Kidney (tissue), 14 donors: ENCODE data around the gene RBCK1. TPM values are rescaled to one million over a fixed set of nuclear protein-coding genes. Genes with fewer than 3 reads are reported as not detected.

Source experiments
- DNase-seq, 5 donors: peaks; one replicate each; pipeline ENCODE4 v3.0.0-alpha.2; 2013 to 2020
- FAIRE-seq: peaks from 2 replicates; lab custom pipeline; 2012; peaks lifted over from hg19 to GRCh38; lab: Jason Lieb, UNC
- H3K27ac ChIP-seq, 2 donors: one replicate each; pipeline ENCODE4 v1.7.0; 2013; ENCODE audit warnings: low read depth in 2 of 2, low read length in 2 of 2, inconsistent platforms in 1 of 2
- H3K27me3 ChIP-seq: one replicate; pipeline ENCODE4 v1.7.1; 2013; ENCODE audit warnings: low read length, inconsistent platforms; ENCODE audit not compliant: control insufficient read depth, insufficient read depth
- H3K36me3 ChIP-seq, 3 donors: one replicate each; pipeline versions ENCODE4 v1.7.0 to v1.7.1; 2013; ENCODE audit warnings: low read length in 3 of 3, control low read depth in 1 of 3, inconsistent platforms in 1 of 3; ENCODE audit not compliant: insufficient read depth in 3 of 3, control insufficient read depth in 2 of 3
- H3K4me1 ChIP-seq, 3 donors: one replicate each; pipeline versions ENCODE4 v1.7.0 to v1.7.1; 2013; ENCODE audit warnings: low read length in 3 of 3, inconsistent platforms in 1 of 3, low read depth in 1 of 3; ENCODE audit not compliant: control insufficient read depth in 2 of 3, insufficient read depth in 2 of 3
- H3K4me3 ChIP-seq, 3 donors: one replicate each; pipeline versions ENCODE4 v1.7.0 to v1.8.1; 2013; ENCODE audit warnings: low read length in 3 of 3, control low read depth in 1 of 3, inconsistent platforms in 1 of 3
- H3K9ac ChIP-seq, 3 donors: one replicate each; pipeline versions ENCODE4 v1.7.0 to v1.7.1; 2013; ENCODE audit warnings: low read length in 3 of 3, control low read depth in 1 of 3, inconsistent platforms in 1 of 3
- H3K9me3 ChIP-seq, 3 donors: one replicate each; pipeline versions ENCODE4 v1.7.0 to v1.7.1; 2013; ENCODE audit warnings: low read length in 3 of 3, control low read depth in 1 of 3, inconsistent platforms in 1 of 3; ENCODE audit not compliant: control insufficient read depth in 2 of 3, insufficient read depth in 1 of 3
- CTCF ChIP-seq: IDR thresholded peaks from 3 replicates; pipeline ENCODE4 v1.5.1; 2012; ENCODE audit warnings: mild to moderate bottlenecking, moderate library complexity, borderline replicate concordance; ENCODE audit not compliant: insufficient read depth; ENCODE audit errors: extremely low read depth
- intact Hi-C: fragments of 100-400 bp; cut with DNase I; formaldehyde crosslinking; loops from one replicate; pipeline ENCODE4 v1.11.1; 2022
- polyA plus RNA-seq: library from polyadenylated mRNA; stranded (reverse); fragments of 350-450 nt; fragmentation: Illumina TruSeq; extraction: RNeasy Lipid Tissue Mini Kit (QIAGEN cat#74804); gene quantifications from one replicate; pipeline ENCODE4 v1.2.3, GENCODE V29; 2014; ENCODE audit warnings: low read depth, low replicate concordance; ENCODE audit not compliant: insufficient read depth
- total RNA-seq: library from RNA; stranded (reverse); fragmentation: NEBNext Ultra II Directional; extraction: Animal tissue kit (Norgen Biotek cat#: 25700); gene quantifications from one replicate; pipeline ENCODE4 v1.2.1, GENCODE V29; 2021
- donor health status: control.
- donor health status: control.
- donor health status: control.
- donor health status: control.
- donor health status: control.
- donor health status: DM: yes; HTN: yes; CAD: no.
- donor health status: Normal renal cell carcinoma (clear cell type).

The RBCK1 gene
- total and polyA plus RNA-seq, 2 donors from 2014 or later = 73.0 to 93.6 TPM

DNA sequence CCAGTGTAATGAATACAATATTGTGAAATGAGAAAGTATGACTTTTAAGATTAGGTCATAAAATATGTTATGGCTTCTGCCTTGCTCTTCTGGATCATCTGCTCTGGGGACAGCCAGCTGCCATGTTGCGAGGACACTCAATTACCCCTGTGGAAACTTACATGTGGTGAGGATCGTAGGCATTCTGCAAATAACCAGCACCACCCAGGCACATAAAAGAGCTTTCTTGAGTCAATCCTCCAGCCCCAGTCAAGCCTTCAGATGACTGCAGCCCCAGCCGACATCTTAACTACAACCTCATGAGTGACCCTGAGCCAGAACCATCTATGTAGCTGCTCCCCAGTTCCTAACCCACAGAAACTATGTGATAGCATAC is 4.5 kb upstream of the RBCK1 start:
- Histone ChIP-seq H3K9me3 (no peaks in the 10 kb centered on the region), H3K4me3 (no peak overlapping the region), H3K36me3 (no peaks in the 10 kb centered on the region), H3K9ac (no peak overlapping the region), H3K4me1 (peaks cover 0 to 5% (median 0%) of the 10 kb centered on the region in 3 donors), H3K27me3 (no peaks in the 10 kb centered on the region), H3K27ac (no peak overlapping the region)
- intact Hi-C loops = no loop called here
- TF ChIP-seq CTCF = no peak
- FAIRE-seq (no peak), DNase-seq (no peak)

DNA sequence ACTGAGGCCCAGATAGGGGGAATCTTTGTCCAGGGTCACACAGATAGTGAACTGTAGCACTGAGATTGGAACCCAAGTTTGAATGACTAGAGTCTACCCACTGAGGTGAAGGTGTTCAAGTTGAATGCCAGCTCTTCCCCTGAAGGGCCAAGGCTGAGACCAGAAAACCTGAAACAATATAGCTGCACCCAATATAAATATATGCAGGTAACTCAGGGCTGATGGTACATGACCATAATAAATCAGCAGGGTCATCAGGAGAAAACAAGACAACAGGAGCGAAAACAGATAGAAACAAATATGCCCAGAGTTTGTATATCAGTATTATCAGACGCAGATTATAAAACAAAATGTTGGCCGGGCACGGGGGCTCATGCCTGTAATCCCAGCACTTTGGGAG is 4.0 kb upstream of the RBCK1 start:
- no peak for TF ChIP-seq CTCF
- FAIRE-seq = no peak
- Histone ChIP-seq H3K36me3 (no peaks in the 10 kb centered on the region), H3K4me1 (peaks cover 0 to 8% (median 0%) of the 10 kb centered on the region in 3 donors), H3K27ac (no peak overlapping the region), H3K9me3 (no peaks in the 10 kb centered on the region), H3K9ac (no peak overlapping the region), H3K4me3 (no peak overlapping the region), H3K27me3 (no peaks in the 10 kb centered on the region)
- intact Hi-C loops = no loop called here
- no peak for DNase-seq

GRCh38 chr20:406200-407132 is 1.6 kb upstream of the RBCK1 start:
- no peaks in the 10 kb centered on the region for H3K9me3 ChIP-seq
- no peak overlapping the region for H3K27ac ChIP-seq
- H3K4me3 ChIP-seq = no peak overlapping the region
- H3K27me3 ChIP-seq = no peaks in the 10 kb centered on the region
- H3K36me3 ChIP-seq = peaks cover 0 to 6% (median 3%) of the 10 kb centered on the region in 3 donors
- FAIRE-seq = no peak
- peaks cover 0 to 17% (median 0%) of the 10 kb centered on the region in 3 donors for H3K4me1 ChIP-seq
- no peak for DNase-seq
- intact Hi-C loops = no loop called here
- no peak overlapping the region for H3K9ac ChIP-seq
- TF ChIP-seq CTCF = no peak
